ENCODE measurements around the gene CCDC70. TPM values are rescaled to one million over a fixed set of nuclear protein-coding genes. Genes with fewer than 3 reads are reported as not detected.

The CCDC70 gene
- total RNA-seq, 4 donors from 2014 or later: not detected

GRCh38 chr13:51819544-51819943, 42.2 kb upstream of the CCDC70 start:
- Histone ChIP-seq H3K36me3 (no peaks in the 10 kb centered on the region), H3K4me1 (peaks cover 0 to 17% (median 3%) of the 10 kb centered on the region in 3 donors), H3K4me3 (no peak overlapping the region), H3K27ac (peak overlapping the region in 1 of 4 donors; percentile 32), H3K27me3 (no peaks in the 10 kb centered on the region), H3K9me3 (no peaks in the 10 kb centered on the region)
- WGBS, 2 donors (ENCODE audit: low coverage in 1 of 2): 70 to 84% methylated on average over 2 to 3 of the region's 3 CpGs
- ATAC-seq: no peak
- TF ChIP-seq POLR2AphosphoS5 (IDR thresholded peaks at IDR 0.05): no peak
- no peak for TF ChIP-seq POLR2A (IDR thresholded peaks at IDR 0.05)
- TF ChIP-seq, protein P1, sequence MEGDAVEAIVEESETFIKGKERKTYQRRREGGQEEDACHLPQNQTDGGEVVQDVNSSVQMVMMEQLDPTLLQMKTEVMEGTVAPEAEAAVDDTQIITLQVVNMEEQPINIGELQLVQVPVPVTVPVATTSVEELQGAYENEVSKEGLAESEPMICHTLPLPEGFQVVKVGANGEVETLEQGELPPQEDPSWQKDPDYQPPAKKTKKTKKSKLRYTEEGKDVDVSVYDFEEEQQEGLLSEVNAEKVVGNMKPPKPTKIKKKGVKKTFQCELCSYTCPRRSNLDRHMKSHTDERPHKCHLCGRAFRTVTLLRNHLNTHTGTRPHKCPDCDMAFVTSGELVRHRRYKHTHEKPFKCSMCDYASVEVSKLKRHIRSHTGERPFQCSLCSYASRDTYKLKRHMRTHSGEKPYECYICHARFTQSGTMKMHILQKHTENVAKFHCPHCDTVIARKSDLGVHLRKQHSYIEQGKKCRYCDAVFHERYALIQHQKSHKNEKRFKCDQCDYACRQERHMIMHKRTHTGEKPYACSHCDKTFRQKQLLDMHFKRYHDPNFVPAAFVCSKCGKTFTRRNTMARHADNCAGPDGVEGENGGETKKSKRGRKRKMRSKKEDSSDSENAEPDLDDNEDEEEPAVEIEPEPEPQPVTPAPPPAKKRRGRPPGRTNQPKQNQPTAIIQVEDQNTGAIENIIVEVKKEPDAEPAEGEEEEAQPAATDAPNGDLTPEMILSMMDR (IDR thresholded peaks at IDR 0.05): no peak
- TF ChIP-seq EP300 (IDR thresholded peaks at IDR 0.05): no peak

GRCh38 chr13:51820016-51820597, 41.7 kb upstream of the CCDC70 start:
- Histone ChIP-seq H3K27ac (no peak overlapping the region), H3K4me1 (peaks cover 0 to 19% (median 3%) of the 10 kb centered on the region in 3 donors)

GRCh38 chr13:51821606-51822005, 40.2 kb upstream of the CCDC70 start:
- Histone ChIP-seq H3K4me3 (no peak overlapping the region), H3K9me3 (no peaks in the 10 kb centered on the region), H3K4me1 (peaks cover 0 to 29% (median 8%) of the 10 kb centered on the region in 3 donors), H3K27ac (no peak overlapping the region), H3K27me3 (no peaks in the 10 kb centered on the region), H3K36me3 (no peaks in the 10 kb centered on the region)
- WGBS, 2 donors (ENCODE audit: low coverage in 1 of 2): 20 to 60% methylated on average over 1 to 2 of the region's 2 CpGs
- no peak for ATAC-seq
- TF ChIP-seq, protein P1 (IDR thresholded peaks at IDR 0.05): no peak
- no peak for TF ChIP-seq POLR2A (IDR thresholded peaks at IDR 0.05)
- TF ChIP-seq POLR2AphosphoS5 (IDR thresholded peaks at IDR 0.05): no peak
- TF ChIP-seq EP300 (IDR thresholded peaks at IDR 0.05): no peak

More at GRCh38 chr13:51820016-51820597, 41.7 kb upstream of the CCDC70 start:
- TF ChIP-seq EP300 (IDR thresholded peaks at IDR 0.05) (no peak), POLR2A (IDR thresholded peaks at IDR 0.05) (no peak), POLR2AphosphoS5 (IDR thresholded peaks at IDR 0.05) (no peak)
- TF ChIP-seq, protein P1 (IDR thresholded peaks at IDR 0.05): no peak
- Histone ChIP-seq H3K36me3 (no peaks in the 10 kb centered on the region), H3K4me3 (no peak overlapping the region), H3K9me3 (no peaks in the 10 kb centered on the region), H3K27me3 (no peaks in the 10 kb centered on the region)
- no peak for ATAC-seq
- WGBS, 2 donors (ENCODE audit: low coverage in 1 of 2): 89 to 100% methylated on average over 2 to 4 of the region's 4 CpGs

DNA sequence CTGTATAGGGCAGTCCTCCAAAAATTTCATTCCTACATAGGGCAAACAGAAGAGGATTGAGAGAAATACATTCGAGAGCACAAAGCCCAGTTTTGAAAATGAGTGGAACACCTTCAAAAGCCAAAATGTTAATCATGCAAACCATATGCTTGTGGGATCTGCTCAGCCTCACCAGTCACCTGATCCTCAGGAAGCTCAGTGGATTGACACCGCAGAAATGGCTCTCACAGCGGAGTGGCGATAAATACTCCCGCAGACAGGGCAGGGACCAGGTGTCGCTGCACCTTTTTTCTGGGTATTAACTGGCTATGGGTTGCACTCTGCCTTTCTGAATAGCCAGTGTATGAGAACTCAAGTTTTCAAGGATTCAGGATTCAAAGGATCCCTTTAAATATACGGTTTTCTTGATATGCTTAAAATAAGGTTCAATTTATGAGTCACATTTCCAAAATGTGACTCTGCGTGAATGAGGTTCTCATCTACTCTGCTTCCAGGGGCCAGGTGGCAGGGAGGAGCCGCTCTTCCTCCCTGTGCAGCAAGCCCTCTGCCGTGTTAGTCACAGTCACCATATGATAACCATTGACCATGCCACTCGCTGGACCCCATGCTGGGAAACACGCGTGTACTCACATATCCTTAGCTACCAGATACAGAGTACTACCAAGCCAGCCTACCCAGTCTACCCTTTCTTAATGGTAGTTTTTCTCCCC, 39.5 kb upstream of the CCDC70 start:
- Histone ChIP-seq H3K4me3 (no peak overlapping the region), H3K27ac (no peak overlapping the region), H3K4me1 (peaks cover 0 to 35% (median 12%) of the 10 kb centered on the region in 3 donors), H3K36me3 (no peaks in the 10 kb centered on the region), H3K27me3 (no peaks in the 10 kb centered on the region), H3K9me3 (no peaks in the 10 kb centered on the region)
- no peak for ATAC-seq
- 83 to 93% methylated on average over 10 to 11 of the region's 13 CpGs for WGBS, 2 donors (ENCODE audit: low coverage in 1 of 2)
- TF ChIP-seq EP300 (IDR thresholded peaks at IDR 0.05): no peak
- TF ChIP-seq, protein P1 (IDR thresholded peaks at IDR 0.05): no peak
- no peak for TF ChIP-seq POLR2AphosphoS5 (IDR thresholded peaks at IDR 0.05)

- TF ChIP-seq POLR2AphosphoS5 (IDR thresholded peaks at IDR 0.05) (no peak), EP300 (IDR thresholded peaks at IDR 0.05) (no peak), POLR2A (IDR thresholded peaks at IDR 0.05) (no peak)
- TF ChIP-seq, protein P1 (IDR thresholded peaks at IDR 0.05): no peak
- 80 to 100% methylated on average over 1 to 2 of the region's 2 CpGs for WGBS, 2 donors (ENCODE audit: low coverage in 1 of 2)
- Histone ChIP-seq H3K9me3 (no peaks in the 10 kb centered on the region), H3K27ac (no peak overlapping the region), H3K36me3 (no peaks in the 10 kb centered on the region), H3K4me3 (no peak overlapping the region), H3K27me3 (no peaks in the 10 kb centered on the region), H3K4me1 (peaks cover 0 to 37% (median 12%) of the 10 kb centered on the region in 3 donors)
- no peak for ATAC-seq
Measured at GRCh38 chr13:51823359-51823758, 38.4 kb upstream of the CCDC70 start.
